Stimulated activated CD8-positive, alpha-beta memory T cell treated with anti-CD3 and anti-CD28 coated beads, Interleukin-12 subunit alpha, Interleukin-12 subunit beta, amount 100 ng/mL, for 4 hours (primary cell): ENCODE measurements around the gene AHCY.
"Not testable (repeated sequence)": the region's sequence is repeated elsewhere in the genome, so short reads cannot be mapped to it uniquely, and the experiment has no call there.

Experiments used
- DNase-seq: peaks from one replicate; pipeline ENCODE4 v3.0.0-alpha.2; 2020; ENCODE audit warnings: low read depth

AHCY gene

DNA sequence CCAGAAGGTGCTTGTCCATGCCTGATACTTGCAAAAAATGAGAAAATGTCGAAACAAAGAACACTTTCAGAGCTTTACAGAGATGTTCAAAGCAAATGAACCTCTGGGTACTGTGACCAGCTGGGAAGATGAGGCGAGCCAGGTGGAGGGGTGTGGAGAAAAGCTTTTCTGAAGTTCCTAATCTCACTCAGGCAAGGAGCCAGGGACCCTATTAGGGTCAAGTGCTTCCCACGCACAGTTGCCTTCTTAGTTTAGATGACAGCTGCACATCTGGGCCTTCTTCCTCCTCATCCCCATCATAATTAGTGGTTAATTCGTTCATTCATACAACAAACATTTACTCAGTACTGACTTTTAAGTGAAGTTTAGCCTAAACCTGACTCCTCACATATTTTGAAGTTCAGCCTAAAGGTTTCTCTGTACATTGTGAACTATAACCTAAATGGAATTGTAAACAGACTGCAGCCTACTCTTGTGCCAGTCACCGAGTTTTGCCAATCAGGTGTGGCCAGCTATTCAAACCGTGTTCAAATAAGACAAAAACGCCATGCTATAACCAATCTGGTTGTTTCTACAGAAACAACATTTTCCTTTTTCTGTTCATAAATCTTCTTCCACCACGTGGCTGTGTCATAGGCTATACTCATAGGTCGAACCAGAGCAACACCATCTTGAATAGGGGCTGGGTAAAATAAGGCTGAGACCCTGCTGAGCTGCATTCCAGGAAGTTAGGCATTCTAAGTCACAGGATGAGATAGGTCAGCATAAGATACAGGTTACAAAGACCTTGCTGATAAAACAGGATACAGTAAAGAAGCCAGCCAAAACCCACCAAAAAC is 19.3 kb upstream of the AHCY start:
- no peak for DNase-seq

- no peak for DNase-seq
Measured at GRCh38 chr20:34320861-34321260, 17.7 kb upstream of the AHCY start.

- no peak for DNase-seq
Measured at GRCh38 chr20:34318609-34319443, 15.7 kb upstream of the AHCY start.

DNA sequence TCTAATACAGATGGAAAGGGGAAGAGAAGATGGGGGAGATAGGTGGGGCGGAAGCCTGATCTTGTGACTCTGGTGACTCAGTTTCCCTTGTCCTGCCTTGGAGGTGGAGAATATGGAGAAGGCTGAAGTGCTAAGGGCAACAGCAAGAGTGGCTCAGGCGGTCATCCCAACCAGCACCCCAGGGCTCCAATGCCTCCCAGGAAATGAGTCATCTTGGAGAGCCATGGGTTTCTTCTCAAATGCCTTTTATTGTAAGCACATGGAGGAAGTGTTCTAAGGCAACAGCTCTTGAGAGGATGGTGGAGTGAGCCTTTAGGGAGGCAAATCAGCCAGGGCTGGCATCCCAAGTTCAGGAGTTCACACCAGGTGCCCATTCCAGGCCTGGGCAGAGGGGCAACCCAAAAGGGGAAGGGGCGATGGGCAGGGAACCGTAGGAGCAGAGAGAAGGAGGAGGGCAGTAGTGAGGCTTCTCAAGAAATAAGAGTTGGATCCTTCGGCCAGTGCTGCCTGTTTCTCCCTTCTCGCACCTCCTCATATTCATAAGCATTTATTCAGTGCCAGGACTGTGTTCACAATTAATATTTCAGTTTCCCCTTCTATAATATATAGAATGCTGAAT is 13.2 kb upstream of the AHCY start:
- DNase-seq: no peak

- no peak for DNase-seq
Measured at GRCh38 chr20:34315236-34315635, 12.1 kb upstream of the AHCY start.

DNA sequence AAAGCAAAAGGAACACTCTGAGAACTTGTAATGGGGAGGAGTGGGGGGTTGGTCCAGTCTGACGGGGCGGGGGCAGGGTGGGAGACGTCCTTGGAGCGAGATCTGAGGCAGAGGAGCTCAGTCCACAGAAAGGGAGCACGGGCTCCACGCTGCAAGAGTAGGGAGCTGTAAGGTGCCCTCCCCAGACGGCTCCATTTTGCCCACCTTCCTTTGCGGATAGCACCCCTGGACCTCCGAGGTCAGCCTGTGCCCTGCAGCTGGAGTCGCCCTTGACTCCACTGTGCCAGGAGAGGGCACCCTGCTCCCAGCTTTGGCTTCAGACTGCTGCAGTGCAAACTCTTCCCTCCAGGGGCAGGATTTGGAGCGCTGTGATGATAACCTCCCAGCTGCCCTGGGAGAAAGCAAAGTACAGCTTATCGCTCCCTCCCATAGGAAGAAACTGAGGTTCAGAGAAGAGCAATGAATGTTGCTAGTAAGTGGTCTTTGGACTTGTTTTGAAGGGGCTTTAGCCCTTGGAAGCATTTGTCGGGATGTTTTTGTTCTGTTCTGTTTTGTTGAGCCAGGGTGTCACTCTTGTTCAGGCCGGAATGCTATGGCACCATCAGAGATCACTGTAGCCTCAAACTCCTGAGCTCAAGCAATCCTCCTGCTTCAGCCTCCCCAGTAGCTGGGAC is 9.5 kb upstream of the AHCY start:
- DNase-seq: peak; percentile 65

GRCh38 chr20:34312024-34312460 is 8.9 kb upstream of the AHCY start:
- no peak for DNase-seq

DNA sequence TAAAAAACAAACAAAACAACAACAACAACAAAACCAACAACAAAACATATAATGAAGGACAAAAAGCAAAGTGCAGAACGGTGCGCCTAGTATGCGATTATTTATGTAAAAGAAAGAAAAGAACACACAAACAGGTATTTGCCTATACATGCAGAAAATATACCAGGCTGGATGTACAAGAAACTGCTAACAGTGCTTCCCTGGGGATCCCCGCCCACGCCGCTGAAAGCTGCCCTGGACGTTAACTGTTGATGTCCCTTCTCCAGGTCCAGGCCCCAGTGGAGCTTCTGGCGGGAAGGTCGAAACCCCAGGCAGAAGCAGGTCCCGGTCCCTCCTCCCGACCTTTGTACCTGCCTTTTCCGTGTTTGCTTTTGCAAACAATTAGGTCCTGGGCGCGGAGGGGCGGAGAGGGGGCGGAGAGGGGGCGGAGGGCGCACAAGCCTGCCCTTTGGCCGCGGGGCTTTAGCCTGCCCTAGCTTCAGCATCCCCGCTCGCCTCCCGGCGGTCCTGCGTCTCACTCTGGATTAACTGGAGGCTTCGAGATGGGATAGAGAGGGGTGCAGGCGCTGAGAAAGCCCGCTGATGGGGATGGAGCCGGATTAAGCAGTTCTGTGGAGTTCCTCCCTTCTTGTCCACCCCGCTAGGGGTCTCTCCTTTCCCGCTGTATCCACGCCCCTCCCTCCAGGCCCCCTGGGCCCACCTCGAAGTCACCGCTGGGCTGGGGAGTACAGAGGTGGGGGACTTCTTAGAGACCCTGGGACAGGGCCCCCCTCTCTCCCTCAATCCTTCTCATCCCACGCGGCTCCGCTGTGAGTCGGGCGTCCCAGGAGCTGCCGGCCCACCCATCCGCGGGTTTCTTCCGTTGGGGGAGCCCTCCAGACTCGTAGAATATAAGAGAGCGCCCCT is 8.2 kb upstream of the AHCY start:
- DNase-seq: no peak

DNA sequence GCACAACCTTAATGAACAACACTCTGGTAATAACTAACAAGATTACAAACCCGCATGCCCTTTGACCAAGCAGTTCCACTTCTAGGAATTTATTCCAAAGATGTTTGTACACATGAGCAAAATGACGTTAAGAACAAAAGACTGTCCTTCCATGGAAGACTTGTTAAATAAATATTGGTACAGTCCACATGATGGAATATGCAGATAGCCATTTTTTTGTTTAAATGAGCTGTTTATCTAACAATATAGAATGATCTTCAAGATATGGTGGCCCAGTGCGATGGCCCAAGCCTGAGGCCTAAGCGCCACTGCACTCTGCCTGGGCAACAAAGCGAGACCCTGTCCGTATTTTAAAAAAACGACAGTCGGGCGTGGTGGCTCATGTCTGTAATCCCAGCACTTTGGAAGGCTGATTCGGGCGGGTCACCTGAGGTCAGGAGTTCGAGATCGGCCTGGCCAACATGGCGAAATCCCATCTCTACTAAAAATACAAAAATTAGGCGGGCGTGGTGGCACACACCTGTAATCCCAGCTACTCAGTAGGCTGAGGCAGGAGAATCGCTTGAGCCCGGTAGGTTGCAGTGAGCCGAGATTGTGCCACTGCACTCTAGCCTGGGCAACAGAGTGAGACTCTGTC is 7.4 kb upstream of the AHCY start:
- no peak for DNase-seq

- no peak for DNase-seq
Measured at GRCh38 chr20:34309691-34310090, 6.5 kb upstream of the AHCY start.

DNA sequence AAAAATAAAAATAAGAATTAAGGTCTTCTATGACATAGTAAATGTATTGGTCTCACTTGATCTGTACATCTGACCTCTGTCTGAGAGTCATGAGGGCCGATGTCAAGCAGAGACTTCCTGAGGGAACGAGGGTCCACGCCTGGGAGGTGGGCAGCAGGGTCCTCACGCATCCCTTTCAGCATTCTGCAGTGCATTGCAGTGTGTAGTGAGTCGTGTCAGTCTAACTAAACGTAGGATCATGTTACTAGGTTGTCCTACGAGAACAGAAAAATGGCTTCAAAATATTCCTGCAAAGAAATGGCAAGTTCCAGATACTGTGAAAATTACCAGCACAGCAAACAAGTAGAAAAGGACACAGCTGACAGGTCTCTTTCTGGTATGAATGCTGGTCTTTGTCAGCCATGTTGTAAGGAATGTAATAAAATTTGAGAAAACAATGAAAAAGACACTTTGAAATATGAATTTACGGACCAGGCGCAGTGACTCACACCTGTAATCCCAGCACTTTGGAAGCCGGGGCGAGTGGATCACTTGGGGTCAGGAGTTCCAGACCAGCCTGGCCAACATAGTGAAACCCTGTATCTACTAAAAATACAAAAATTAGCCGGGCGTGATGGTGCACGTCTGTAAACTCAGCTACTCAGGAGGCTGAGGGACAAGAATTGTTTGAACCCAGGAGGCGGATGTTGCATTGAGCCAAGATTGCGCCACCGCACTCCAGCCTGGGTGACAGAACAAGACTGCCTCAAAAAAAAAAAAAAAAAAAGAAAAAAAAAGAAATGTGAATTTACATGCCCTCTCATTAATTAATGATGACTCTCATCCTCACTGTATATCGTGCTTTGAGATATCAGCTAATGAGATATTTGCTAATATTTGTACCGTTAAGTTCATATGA is 2.4 kb upstream of the AHCY start:
- DNase-seq: no peak

DNA sequence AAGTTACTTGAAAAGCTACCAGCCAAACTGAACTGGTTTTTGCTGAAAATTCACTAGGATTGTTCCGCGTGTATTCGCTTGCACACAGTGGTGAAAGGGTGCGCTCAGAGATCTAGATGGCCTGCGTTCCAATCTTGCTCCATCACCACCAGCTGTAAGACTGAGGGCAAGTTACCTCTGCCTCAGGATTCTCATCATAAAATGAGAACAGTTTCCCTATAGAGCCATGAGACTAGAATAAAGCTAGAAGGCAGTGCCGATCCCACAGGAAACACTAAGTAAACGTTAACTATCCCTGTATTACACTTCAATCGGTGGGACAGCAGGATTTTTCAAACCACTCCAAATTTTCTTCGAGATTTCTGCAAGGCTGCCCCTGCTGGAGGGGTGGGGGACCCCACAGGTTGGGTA is 838 bp downstream of the AHCY start:
- DNase-seq: no peak

- DNase-seq: no peak
Measured at GRCh38 chr20:34301587-34302311, 1.4 kb downstream of the AHCY start.

- DNase-seq: no peak
Measured at GRCh38 chr20:34300809-34301586, 2.2 kb downstream of the AHCY start.

- DNase-seq: no peak
Measured at GRCh38 chr20:34300256-34300806, 2.8 kb downstream of the AHCY start.

DNA sequence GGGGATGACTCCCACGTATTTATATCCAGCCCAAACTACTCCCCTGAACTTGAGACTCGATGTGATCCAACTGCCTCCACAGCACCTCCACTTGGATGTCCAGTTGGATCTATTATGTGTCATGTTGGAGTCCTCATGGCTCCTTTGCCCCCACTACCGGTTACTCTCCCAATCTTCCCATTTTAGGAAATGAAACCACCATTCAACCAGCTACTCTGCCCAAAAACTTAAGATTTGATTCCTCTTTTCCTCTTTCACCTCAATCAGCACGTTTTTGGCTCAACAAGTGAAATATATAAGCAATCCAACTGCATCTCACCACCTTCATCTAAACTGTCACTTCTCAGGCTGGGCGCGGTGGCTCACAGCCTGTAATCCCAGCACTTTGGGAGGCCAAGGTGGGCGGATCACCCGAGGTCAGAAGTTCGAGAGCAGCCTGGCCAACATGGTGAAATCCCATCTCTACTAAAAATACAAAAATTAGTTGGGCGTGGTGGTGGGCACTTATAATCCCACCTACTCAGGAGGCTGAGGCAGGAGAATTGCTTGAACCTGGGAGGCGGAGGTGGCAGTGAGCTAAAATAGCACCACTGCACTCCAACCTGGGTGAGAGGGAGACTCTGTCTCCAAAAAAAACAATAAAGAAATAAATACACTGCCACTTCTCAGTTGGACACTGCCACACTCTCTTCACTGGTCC is 3.4 kb downstream of the AHCY start:
- no peak for DNase-seq

- DNase-seq: not testable (repeated sequence)
Measured at GRCh38 chr20:34298294-34298784, 4.8 kb downstream of the AHCY start.
